Small intestine (tissue), 7 donors: ENCODE data around the gene FXN. TPM values are rescaled to one million over a fixed set of nuclear protein-coding genes. Genes with fewer than 3 reads are reported as not detected.
"Not testable (repeated sequence)": the region's sequence is repeated elsewhere in the genome, so short reads cannot be mapped to it uniquely, and the experiment has no call there.

Experiments used
- DNase-seq, 2 donors: peaks; one replicate each; pipeline versions ENCODE4 v3.0.0 to v3.0.0-alpha.2; 2013
- FAIRE-seq: peaks from 2 replicates; lab custom pipeline; 2012; peaks lifted over from hg19 to GRCh38; lab: Jason Lieb, UNC
- H3K27ac ChIP-seq, 3 donors: one replicate each; pipeline ENCODE4 v1.5.1; 2013; ENCODE audit warnings: low read length in 2 of 3, mild to moderate bottlenecking in 2 of 3, control low read depth in 1 of 3, inconsistent platforms in 1 of 3, low read depth in 1 of 3, moderate library complexity in 1 of 3
- H3K27me3 ChIP-seq, 3 donors: one replicate each; pipeline ENCODE4 v1.6.1; 2013; ENCODE audit warnings: low read length in 3 of 3, inconsistent platforms in 1 of 3; ENCODE audit not compliant: control insufficient read depth in 3 of 3, insufficient read depth in 3 of 3
- H3K36me3 ChIP-seq, 3 donors: one replicate each; pipeline ENCODE4 v1.6.1; 2013; ENCODE audit warnings: low read length in 3 of 3, inconsistent platforms in 1 of 3, low read depth in 1 of 3, mild to moderate bottlenecking in 1 of 3, moderate library complexity in 1 of 3; ENCODE audit not compliant: control insufficient read depth in 3 of 3, insufficient read depth in 2 of 3
- H3K4me1 ChIP-seq, 3 donors: one replicate each; pipeline ENCODE4 v1.6.1; 2013; ENCODE audit warnings: low read length in 2 of 3, inconsistent platforms in 1 of 3, low read depth in 1 of 3, mild to moderate bottlenecking in 1 of 3, moderate library complexity in 1 of 3; ENCODE audit not compliant: control insufficient read depth in 3 of 3, insufficient read depth in 2 of 3
- H3K4me3 ChIP-seq, 3 donors: one replicate each; pipeline ENCODE4 v1.5.1; 2013; ENCODE audit warnings: low read length in 3 of 3, control low read depth in 1 of 3, inconsistent platforms in 1 of 3, low read depth in 1 of 3, mild to moderate bottlenecking in 1 of 3, moderate library complexity in 1 of 3
- H3K9me3 ChIP-seq, 2 donors: one replicate each; pipeline ENCODE4 v1.6.1; 2013; ENCODE audit warnings: low read depth in 1 of 2, low read length in 1 of 2; ENCODE audit not compliant: control insufficient read depth in 2 of 2, insufficient read depth in 1 of 2
- WGBS, 3 donors: extraction: QIAGEN DNeasy Blood & Tissue Kit; methylation state at CpG; one replicate each; pipeline ENCODE4 v1.1.7; 2013; 5-methylcytosine and 5-hydroxymethylcytosine counted together
- polyA plus RNA-seq, 4 donors: library from polyadenylated mRNA; stranded (reverse) in 3 of 4; unstranded in 1 of 4; fragments of 200-250 nt in 3 of 4; fragments of 120-200 nt in 1 of 4; gene quantifications; one replicate each; pipeline versions ENCODE4 v1.2.1 to v1.2.3, GENCODE V29; 2013
- donor health status: healthy with polysubstance abuse.
- donor health status: control.
- donor health status: control.
- donor health status: Bipolar disorder and iron deficiency.
- donor health status: healthy.

The FXN gene
- polyA plus RNA-seq, 4 donors = 2.7 to 16.6 (median 8.8) TPM

GRCh38 chr9:69089491-69089890 lies 53.9 kb downstream of the FXN start:
- WGBS, 3 donors = 42 to 83% (median 73%) methylated on average over 9 of the region's 9 CpGs
- Histone ChIP-seq H3K36me3 (no peaks in the 10 kb centered on the region), H3K4me1 (peaks cover 4 to 6% (median 6%) of the 10 kb centered on the region in 3 donors), H3K4me3 (no peak overlapping the region), H3K9me3 (peaks cover 0 to 6% of the 10 kb centered on the region in 2 donors), H3K27me3 (no peaks in the 10 kb centered on the region), H3K27ac (no peak overlapping the region)
- DNase-seq (peak in 1 of 2 donors; percentile 46), FAIRE-seq (no peak)

GRCh38 chr9:69090140-69090750 lies 54.7 kb downstream of the FXN start:
- WGBS, 3 donors = 58 to 71% (median 71%) methylated on average over 3 to 4 of the region's 4 CpGs
- DNase-seq = no peak
- FAIRE-seq = no peak
- Histone ChIP-seq H3K36me3 (no peaks in the 10 kb centered on the region), H3K4me3 (no peak overlapping the region), H3K27me3 (no peaks in the 10 kb centered on the region), H3K9me3 (peaks cover 0 to 6% of the 10 kb centered on the region in 2 donors), H3K27ac (no peak overlapping the region), H3K4me1 (peaks cover 4 to 6% (median 6%) of the 10 kb centered on the region in 3 donors)

- FAIRE-seq (no peak), DNase-seq (no peak)
- H3K27me3 ChIP-seq = no peaks in the 10 kb centered on the region
- H3K9me3 ChIP-seq = peaks cover 0 to under 1% of the 10 kb centered on the region in 2 donors
- peaks cover 4 to 11% (median 6%) of the 10 kb centered on the region in 3 donors for H3K4me1 ChIP-seq
- H3K27ac ChIP-seq = no peak overlapping the region
- no peak overlapping the region for H3K4me3 ChIP-seq
- H3K36me3 ChIP-seq = no peaks in the 10 kb centered on the region
- WGBS, 3 donors = 76 to 90% (median 84%) methylated on average over 3 of the region's 3 CpGs
Measured at GRCh38 chr9:69090946-69091345, 55.4 kb downstream of the FXN start.

- Histone ChIP-seq H3K27ac (peak overlapping the region in 2 of 3 donors; percentile 3 to 69), H3K27me3 (no peaks in the 10 kb centered on the region), H3K4me1 (peaks cover 4 to 28% (median 6%) of the 10 kb centered on the region in 3 donors), H3K9me3 (no peaks in the 10 kb centered on the region), H3K4me3 (no peak overlapping the region), H3K36me3 (no peaks in the 10 kb centered on the region)
- DNase-seq = peak; percentile 72 to 73
- no peak for FAIRE-seq
- WGBS, 3 donors = 31 to 68% (median 43%) methylated on average over 7 of the region's 7 CpGs
Measured at GRCh38 chr9:69093471-69094103, 58.0 kb downstream of the FXN start.

GRCh38 chr9:69094361-69095135 lies 59.0 kb downstream of the FXN start:
- H3K9me3 ChIP-seq, H3K27me3 ChIP-seq, H3K36me3 ChIP-seq, FAIRE-seq, H3K4me3 ChIP-seq: not testable (repeated sequence)
- Histone ChIP-seq H3K27ac (peak overlapping the region in 1 of 3 donors; percentile 29), H3K4me1 (peaks cover 4 to 33% (median 6%) of the 10 kb centered on the region in 3 donors)
- DNase-seq = peak in 1 of 2 donors; percentile 55
- WGBS, 3 donors = 86 to 94% (median 88%) methylated on average over 14 of the region's 14 CpGs

GRCh38 chr9:69097064-69097463 lies 61.5 kb downstream of the FXN start:
- DNase-seq = peak; percentile 92 to 97

GRCh38 chr9:69097923-69098593 lies 62.5 kb downstream of the FXN start:
- 91 to 93% (median 91%) methylated on average over 5 of the region's 5 CpGs for WGBS, 3 donors
- Histone ChIP-seq H3K9me3 (no peaks in the 10 kb centered on the region), H3K27me3 (no peaks in the 10 kb centered on the region), H3K27ac (peak overlapping the region; percentile 29 to 79 (median 42)), H3K4me1 (peaks cover 0 to 37% (median 4%) of the 10 kb centered on the region in 3 donors), H3K36me3 (no peaks in the 10 kb centered on the region), H3K4me3 (peak overlapping the region in 1 of 3 donors; percentile 17)
- DNase-seq (no peak), FAIRE-seq (no peak)

More at GRCh38 chr9:69097064-69097463, 61.5 kb downstream of the FXN start:
- peak overlapping the region; percentile 72 to 91 (median 78) for H3K27ac ChIP-seq
- no peaks in the 10 kb centered on the region for H3K9me3 ChIP-seq
- H3K4me3 ChIP-seq = no peak overlapping the region
- 17 to 52% (median 31%) methylated on average over 4 of the region's 4 CpGs for WGBS, 3 donors
- peak; percentile 57 for FAIRE-seq
- H3K36me3 ChIP-seq = no peaks in the 10 kb centered on the region
- H3K4me1 ChIP-seq = peaks cover 0 to 37% (median 4%) of the 10 kb centered on the region in 3 donors
- no peaks in the 10 kb centered on the region for H3K27me3 ChIP-seq
